Endothelial cell of umbilical vein (primary cell): ENCODE measurements around the gene DTX2. TPM values are rescaled to one million over a fixed set of nuclear protein-coding genes. Genes with fewer than 3 reads are reported as not detected.
"Not testable (repeated sequence)": the region's sequence is repeated elsewhere in the genome, so short reads cannot be mapped to it uniquely, and the experiment has no call there.

ENCODE experiments used
- BruUV-seq: library from RNA; stranded (reverse); fragments of 400-500 nt; replicated peaks from 2 replicates; lab custom pipeline; 2021; lab: Mats Ljungman, UMichigan
- CTCF ChIA-PET: fragments of 300-600, 350-600 bp; sonication (Branson Sonifier 250); formaldehyde crosslinking; loops from one replicate; lab custom pipeline; 2021; ENCODE audit warnings: antibody characterized with exemption, inconsistent platforms; lab: Charles Lee
- POLR2A ChIA-PET: fragments of 300-600, 350-600 bp; sonication (Branson Sonifier 250); formaldehyde crosslinking; loops from one replicate; lab custom pipeline; 2021; ENCODE audit warnings: antibody characterized with exemption, inconsistent platforms; lab: Charles Lee
- DNase-seq: peaks from one replicate; pipeline ENCODE4 v3.0.0-alpha.2; 2011; ENCODE audit warnings: low read depth, low spot score
- FAIRE-seq: peaks from 2 replicates; lab custom pipeline; 2011; peaks lifted over from hg19 to GRCh38; lab: Jason Lieb, UNC
- H2AFZ ChIP-seq: 2 replicates; pipeline ENCODE4 v1.6.0; 2012; ENCODE audit warnings: low read depth, low read length, control low read depth, inconsistent platforms
- H3K27ac ChIP-seq: 2 replicates; pipeline ENCODE4 v1.5.1; 2011; ENCODE audit warnings: low read depth, mild to moderate bottlenecking, control low read depth, low read length, moderate library complexity; ENCODE audit not compliant: insufficient read depth
- H3K27me3 ChIP-seq, 2 experiments: 2 replicates each; pipeline versions ENCODE4 v1.6.0 to v1.6.1; 2011; ENCODE audit warnings: low read length in 2 of 2, mixed read lengths in 1 of 2; ENCODE audit not compliant: control insufficient read depth in 2 of 2, insufficient read depth in 2 of 2
- H3K36me3 ChIP-seq, 2 experiments: 2 replicates in 1 of 2; 3 replicates in 1 of 2; pipeline ENCODE4 v1.5.1; 2011; ENCODE audit warnings: low read length in 2 of 2, mild to moderate bottlenecking in 1 of 2, moderate library complexity in 1 of 2; ENCODE audit not compliant: control insufficient read depth in 2 of 2, insufficient read depth in 2 of 2; ENCODE audit errors: extremely low read depth in 1 of 2
- H3K4me1 ChIP-seq: 3 replicates; pipeline ENCODE4 v1.5.1; 2011; ENCODE audit warnings: mild to moderate bottlenecking, low read length; ENCODE audit not compliant: control insufficient read depth, insufficient read depth; ENCODE audit errors: extremely low read depth
- H3K4me2 ChIP-seq: 2 replicates; pipeline ENCODE4 v1.6.1; 2011; ENCODE audit warnings: low read length, control low read depth, mixed read lengths; ENCODE audit not compliant: insufficient read depth
- H3K4me3 ChIP-seq, 3 experiments: fragments of 200-600 bp in 1 of 3; sonication (generic), shearing (Covaris generic) in 1 of 3; replicated peaks in 1 of 3; 2 replicates each; pipeline ENCODE4 v1.5.1; 2011 to 2016; ENCODE audit warnings: control low read depth in 3 of 3, low read length in 3 of 3, mild to moderate bottlenecking in 2 of 3, inconsistent platforms in 1 of 3, low read depth in 1 of 3, moderate library complexity in 1 of 3; ENCODE audit not compliant: insufficient read depth in 1 of 3
- H3K79me2 ChIP-seq: 2 replicates; pipeline ENCODE4 v1.6.0; 2012; ENCODE audit warnings: low read length, inconsistent platforms; ENCODE audit not compliant: control insufficient read depth, insufficient read depth
- H3K9ac ChIP-seq: replicated peaks from 2 replicates; pipeline ENCODE3; 2011; ENCODE audit warnings: low read length, control low read depth; ENCODE audit not compliant: insufficient read depth; ENCODE audit errors: extremely low read depth
- H3K9me1 ChIP-seq: replicated peaks from 3 replicates; pipeline ENCODE4 v1.6.0; 2011; ENCODE audit warnings: mild to moderate bottlenecking, low read length; ENCODE audit not compliant: control insufficient read depth, insufficient read depth; ENCODE audit errors: extremely low read depth
- H3K9me3 ChIP-seq: replicated peaks from 2 replicates; pipeline ENCODE4 v1.5.1; 2012; ENCODE audit warnings: low read length, inconsistent platforms; ENCODE audit not compliant: control insufficient read depth, insufficient read depth
- H4K20me1 ChIP-seq: replicated peaks from 2 replicates; pipeline ENCODE3; 2011; ENCODE audit warnings: mild to moderate bottlenecking, low read length; ENCODE audit not compliant: control insufficient read depth, insufficient read depth; ENCODE audit errors: extremely low read depth
- dilution Hi-C: fragments of 300-500 bp; cut with MboI; formaldehyde crosslinking; loops from one replicate; pipeline ENCODE4 v1.15.0; 2019; ENCODE audit warnings: low sequenced_read_pairs; ENCODE audit not compliant: extremely low pct_ligation_motif_present
- intact Hi-C: fragments of 100-400 bp; cut with micrococcal nuclease; formaldehyde crosslinking; loops from one replicate; pipeline ENCODE4 v1.10.0; 2022
- polyA plus RNA-seq, 4 experiments: library from polyadenylated mRNA; depleted of rRNA in 3 of 4; stranded (reverse) in 3 of 4; unstranded in 1 of 4; fragments of >200 nt; gene quantifications; 2 replicates each; pipeline versions ENCODE4 v1.2.1 to v1.2.3, GENCODE V29; 2011 to 2012; ENCODE audit warnings: missing spikeins in 1 of 4
- total RNA-seq: library from RNA; stranded (reverse); gene quantifications from 2 replicates; pipeline ENCODE4 v1.2.3, GENCODE V29; 2021

DTX2 gene
- total and polyA plus RNA-seq, 2 donors (not counting 3 experiments of a cell fraction or from before 2014, with no cell fraction given) = 8.5 to 17.1 TPM

- H3K4me1 ChIP-seq, H3K27me3 ChIP-seq, H3K4me3 ChIP-seq, H3K9ac ChIP-seq, intact Hi-C loops, CTCF ChIA-PET, H3K36me3 ChIP-seq, H3K79me2 ChIP-seq, H2AFZ ChIP-seq, H4K20me1 ChIP-seq, POLR2A ChIA-PET, dilution Hi-C loops, H3K27ac ChIP-seq, DNase-seq, H3K9me3 ChIP-seq, H3K9me1 ChIP-seq, BruUV-seq, FAIRE-seq, H3K4me2 ChIP-seq: not testable (repeated sequence)
These were observed 38.4 kb downstream of the DTX2 start for GRCh38 chr7:76499924-76500241.

- H3K9ac ChIP-seq, FAIRE-seq, H3K4me3 ChIP-seq, dilution Hi-C loops, H3K9me1 ChIP-seq, intact Hi-C loops, H3K36me3 ChIP-seq, H4K20me1 ChIP-seq, H3K27ac ChIP-seq, H3K4me1 ChIP-seq, H3K4me2 ChIP-seq, H3K79me2 ChIP-seq, BruUV-seq, H3K27me3 ChIP-seq, DNase-seq, H3K9me3 ChIP-seq, CTCF ChIA-PET, H2AFZ ChIP-seq, POLR2A ChIA-PET: not testable (repeated sequence)
These were observed 40.7 kb downstream of the DTX2 start for GRCh38 chr7:76502224-76502623.

GRCh38 chr7:76502836-76503235, 41.3 kb downstream of the DTX2 start:
- dilution Hi-C loops, H3K4me1 ChIP-seq, H3K9me1 ChIP-seq, H3K4me3 ChIP-seq, intact Hi-C loops, H3K79me2 ChIP-seq, FAIRE-seq, H2AFZ ChIP-seq, H3K27ac ChIP-seq, BruUV-seq, H3K9me3 ChIP-seq, H3K36me3 ChIP-seq, H3K4me2 ChIP-seq, CTCF ChIA-PET, H3K27me3 ChIP-seq, H4K20me1 ChIP-seq, POLR2A ChIA-PET, H3K9ac ChIP-seq, DNase-seq: not testable (repeated sequence)

DNA sequence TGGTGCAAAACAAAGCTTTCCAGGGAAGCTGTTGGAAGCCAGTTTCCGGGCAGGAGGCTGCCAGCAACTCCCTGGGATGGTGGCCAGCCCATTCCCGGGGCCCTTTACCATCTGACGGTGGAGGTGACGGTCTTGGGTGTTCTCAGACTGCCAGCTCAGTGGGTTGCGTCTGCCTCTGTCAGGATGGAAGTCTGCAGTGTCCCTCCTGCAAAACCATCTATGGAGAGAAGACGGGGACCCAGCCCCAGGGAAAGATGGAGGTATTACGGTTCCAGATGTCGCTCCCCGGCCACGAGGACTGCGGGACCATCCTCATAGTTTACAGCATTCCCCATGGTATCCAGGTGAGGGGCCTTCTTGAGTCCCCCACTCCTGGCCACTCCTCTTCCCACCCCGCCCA, 41.7 kb downstream of the DTX2 start:
- H3K4me3 ChIP-seq, H3K27me3 ChIP-seq, CTCF ChIA-PET, H3K4me2 ChIP-seq, H3K27ac ChIP-seq, BruUV-seq, H2AFZ ChIP-seq, intact Hi-C loops, H3K9ac ChIP-seq, DNase-seq, H3K9me1 ChIP-seq, H3K4me1 ChIP-seq, H3K9me3 ChIP-seq, dilution Hi-C loops, H4K20me1 ChIP-seq, H3K79me2 ChIP-seq, POLR2A ChIA-PET, H3K36me3 ChIP-seq, FAIRE-seq: not testable (repeated sequence)
